ENCODE data around the gene MRPS10. TPM values are rescaled to one million over a fixed set of nuclear protein-coding genes. Genes with fewer than 3 reads are reported as not detected.

Gene MRPS10
- total RNA-seq, 2 experiments from 2014 or later = 17.1 to 18.4 TPM

DNA sequence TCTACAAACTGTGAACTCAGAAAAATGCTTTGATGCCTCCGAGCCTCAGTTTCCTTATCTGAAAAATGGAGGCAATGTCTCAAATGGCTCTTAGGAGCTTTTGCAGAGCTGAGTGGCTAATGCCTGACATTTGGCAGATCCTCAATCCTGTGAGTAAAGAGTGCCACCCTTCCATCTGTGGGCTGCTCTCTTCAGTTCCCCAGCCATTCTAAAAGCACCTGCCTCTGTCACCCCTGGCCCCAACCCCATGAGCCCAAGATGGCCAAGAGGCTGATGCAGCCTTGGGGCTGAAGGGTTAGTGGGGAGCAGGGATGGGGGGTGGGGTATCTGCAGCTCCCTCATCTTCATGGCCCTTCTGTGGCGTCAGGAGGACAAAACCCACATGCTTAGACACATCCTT is 59.0 kb downstream of the MRPS10 start:
- Histone ChIP-seq H3K27me3 (ENCODE audit: control insufficient read depth in 1 of 2, insufficient read depth in 2 of 2, low read length in 2 of 2) (peaks cover 0 to 2% of the 10 kb centered on the region in 2 experiments), H3K4me3 (ENCODE audit: low read length) (no peak overlapping the region), H3K9me3 (ENCODE audit: control insufficient read depth in 1 of 2, insufficient read depth in 1 of 2, low read length in 2 of 2) (no peaks in the 10 kb centered on the region), H3K4me1 (ENCODE audit: insufficient read depth, low read length) (no peaks in the 10 kb centered on the region), H3K36me3 (ENCODE audit: insufficient read depth, low read length) (no peaks in the 10 kb centered on the region), H3K27ac (ENCODE audit: low read depth in 1 of 2, low read length in 2 of 2) (no peak overlapping the region)
- CTCF ChIA-PET = no interaction called here
- H3K27ac Mint-ChIP-seq = no peak overlapping the region
- DNase-seq = no peak
- H3K9me3 Mint-ChIP-seq = no peaks in the 10 kb centered on the region
- H3K36me3 Mint-ChIP-seq (ENCODE audit: low read depth) = no peaks in the 10 kb centered on the region
- no peaks in the 10 kb centered on the region for H3K4me1 Mint-ChIP-seq (ENCODE audit: low read depth)
- H3K4me3 Mint-ChIP-seq = no peak overlapping the region
- intact Hi-C loops (cut with DNase I, micrococcal nuclease) = no loop called here
- no peaks in the 10 kb centered on the region for H3K27me3 Mint-ChIP-seq
- POLR2A ChIA-PET = no interaction called here
- ATAC-seq (ENCODE audit: poor library complexity) = no peak
- TF ChIP-seq, protein P1, sequence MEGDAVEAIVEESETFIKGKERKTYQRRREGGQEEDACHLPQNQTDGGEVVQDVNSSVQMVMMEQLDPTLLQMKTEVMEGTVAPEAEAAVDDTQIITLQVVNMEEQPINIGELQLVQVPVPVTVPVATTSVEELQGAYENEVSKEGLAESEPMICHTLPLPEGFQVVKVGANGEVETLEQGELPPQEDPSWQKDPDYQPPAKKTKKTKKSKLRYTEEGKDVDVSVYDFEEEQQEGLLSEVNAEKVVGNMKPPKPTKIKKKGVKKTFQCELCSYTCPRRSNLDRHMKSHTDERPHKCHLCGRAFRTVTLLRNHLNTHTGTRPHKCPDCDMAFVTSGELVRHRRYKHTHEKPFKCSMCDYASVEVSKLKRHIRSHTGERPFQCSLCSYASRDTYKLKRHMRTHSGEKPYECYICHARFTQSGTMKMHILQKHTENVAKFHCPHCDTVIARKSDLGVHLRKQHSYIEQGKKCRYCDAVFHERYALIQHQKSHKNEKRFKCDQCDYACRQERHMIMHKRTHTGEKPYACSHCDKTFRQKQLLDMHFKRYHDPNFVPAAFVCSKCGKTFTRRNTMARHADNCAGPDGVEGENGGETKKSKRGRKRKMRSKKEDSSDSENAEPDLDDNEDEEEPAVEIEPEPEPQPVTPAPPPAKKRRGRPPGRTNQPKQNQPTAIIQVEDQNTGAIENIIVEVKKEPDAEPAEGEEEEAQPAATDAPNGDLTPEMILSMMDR (IDR thresholded peaks at IDR 0.05) = no peak

DNA sequence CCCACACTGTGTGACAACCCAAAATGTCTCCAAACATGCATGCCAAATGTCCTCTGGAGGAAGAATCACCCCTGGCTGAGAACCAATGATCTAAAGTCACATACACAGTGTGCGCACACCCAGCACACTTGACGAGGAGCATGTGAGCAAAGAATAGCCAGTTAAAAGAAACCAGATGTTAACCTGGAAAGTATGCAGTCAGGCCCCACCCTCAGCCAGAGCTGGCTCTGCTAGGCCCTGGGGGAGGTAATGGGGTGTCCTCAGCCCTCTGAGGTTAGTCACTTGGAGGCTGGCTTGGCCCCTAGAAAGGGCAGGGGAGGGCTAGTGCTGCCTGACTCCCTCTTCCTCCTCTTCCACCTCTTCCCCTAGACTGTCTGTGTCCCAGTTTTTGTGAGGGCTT is 59.6 kb downstream of the MRPS10 start:
- H3K27me3 Mint-ChIP-seq = no peaks in the 10 kb centered on the region
- H3K9me3 ChIP-seq (ENCODE audit: control insufficient read depth in 1 of 2, insufficient read depth in 1 of 2, low read length in 2 of 2) = no peaks in the 10 kb centered on the region
- TF ChIP-seq, protein P1 (IDR thresholded peaks at IDR 0.05) = no peak
- H3K4me3 Mint-ChIP-seq = no peak overlapping the region
- H3K27ac ChIP-seq (ENCODE audit: low read depth in 1 of 2, low read length in 2 of 2) = no peak overlapping the region
- CTCF ChIA-PET = no interaction called here
- H3K36me3 ChIP-seq (ENCODE audit: insufficient read depth, low read length) = no peaks in the 10 kb centered on the region
- POLR2A ChIA-PET = no interaction called here
- intact Hi-C loops (cut with DNase I, micrococcal nuclease) = no loop called here
- H3K4me1 Mint-ChIP-seq (ENCODE audit: low read depth) = no peaks in the 10 kb centered on the region
- no peaks in the 10 kb centered on the region for H3K4me1 ChIP-seq (ENCODE audit: insufficient read depth, low read length)
- no peak for DNase-seq
- H3K36me3 Mint-ChIP-seq (ENCODE audit: low read depth) = no peaks in the 10 kb centered on the region
- H3K9me3 Mint-ChIP-seq = no peaks in the 10 kb centered on the region
- H3K27me3 ChIP-seq (ENCODE audit: control insufficient read depth in 1 of 2, insufficient read depth in 2 of 2, low read length in 2 of 2) = peaks cover 0 to 2% of the 10 kb centered on the region in 2 experiments
- ATAC-seq (ENCODE audit: poor library complexity) = no peak
- H3K4me3 ChIP-seq (ENCODE audit: low read length) = no peak overlapping the region
- no peak overlapping the region for H3K27ac Mint-ChIP-seq

Other genes with a start within 250 kb of the MRPS10 start
- 10 to 100 TPM; 30.1 to 34.7 TPM for gene TAF8, start 167.3 kb downstream of the MRPS10 start, total RNA-seq
- not detected for gene C6orf132, start 75.2 kb downstream of the MRPS10 start, total RNA-seq
- not detected for gene GUCA1A, start 44.5 kb downstream of the MRPS10 start, total RNA-seq
- 1 to 10 TPM; 2.3 to 2.4 TPM for gene GUCA1B, start 22.9 kb downstream of the MRPS10 start, total RNA-seq
- gene TRERF1, start 234.1 kb upstream of the MRPS10 start, total RNA-seq = 10 to 100 TPM; 31.0 to 31.7 TPM